Mesenteric fat pad (tissue), 1 donor: ENCODE measurements around the gene SIVA1. TPM values are rescaled to one million over a fixed set of nuclear protein-coding genes. Genes with fewer than 3 reads are reported as not detected.

Experiments used
- DNase-seq: peaks from one replicate; pipeline ENCODE4 v3.0.0-alpha.2; 2020; ENCODE audit warnings: low spot score
- total RNA-seq: library from RNA; stranded (reverse); fragmentation: NEBNext Ultra II Directional; extraction: Animal tissue kit (Norgen Biotek cat#: 25700); gene quantifications from one replicate; pipeline ENCODE4 v1.2.1, GENCODE V29; 2021
- donor health status: DM: yes; HTN: yes; CAD: no.

Gene SIVA1
- total RNA-seq, 1 donor from 2014 or later, result 60.0 TPM

GRCh38 chr14:104734601-104734990, 18.4 kb upstream of the SIVA1 start:
- no peak for DNase-seq

GRCh38 chr14:104734991-104735779, 17.8 kb upstream of the SIVA1 start:
- DNase-seq, result no peak

- peak; percentile 93 for DNase-seq
These were observed 16.9 kb upstream of the SIVA1 start for GRCh38 chr14:104735830-104736642.

- DNase-seq, result no peak
These were observed 14.4 kb upstream of the SIVA1 start for GRCh38 chr14:104738375-104739019.

- no peak for DNase-seq
These were observed 13.9 kb upstream of the SIVA1 start for GRCh38 chr14:104739026-104739425.

- DNase-seq, result no peak
These were observed 13.1 kb upstream of the SIVA1 start for GRCh38 chr14:104739546-104740516.

GRCh38 chr14:104741108-104741802, 11.7 kb upstream of the SIVA1 start:
- no peak for DNase-seq

GRCh38 chr14:104741803-104742251, 11.1 kb upstream of the SIVA1 start:
- no peak for DNase-seq

GRCh38 chr14:104742586-104743455, 10.1 kb upstream of the SIVA1 start:
- DNase-seq, result no peak

GRCh38 chr14:104743461-104744380, 9.2 kb upstream of the SIVA1 start:
- DNase-seq, result no peak

- DNase-seq, result no peak
These were observed 8.5 kb upstream of the SIVA1 start for GRCh38 chr14:104744484-104744883.

- no peak for DNase-seq
These were observed 7.5 kb upstream of the SIVA1 start for GRCh38 chr14:104745431-104745830.

GRCh38 chr14:104746071-104746545, 6.8 kb upstream of the SIVA1 start:
- DNase-seq, result no peak

- no peak for DNase-seq
These were observed 5.9 kb upstream of the SIVA1 start for GRCh38 chr14:104746934-104747481.

- DNase-seq, result no peak
These were observed 5.1 kb upstream of the SIVA1 start for GRCh38 chr14:104747876-104748275.

GRCh38 chr14:104749111-104749649, 3.8 kb upstream of the SIVA1 start:
- no peak for DNase-seq

- DNase-seq, result no peak
These were observed 2.7 kb upstream of the SIVA1 start for GRCh38 chr14:104750056-104750752.
